ENCODE results near the gene CPLX1.

CPLX1 gene

DNA sequence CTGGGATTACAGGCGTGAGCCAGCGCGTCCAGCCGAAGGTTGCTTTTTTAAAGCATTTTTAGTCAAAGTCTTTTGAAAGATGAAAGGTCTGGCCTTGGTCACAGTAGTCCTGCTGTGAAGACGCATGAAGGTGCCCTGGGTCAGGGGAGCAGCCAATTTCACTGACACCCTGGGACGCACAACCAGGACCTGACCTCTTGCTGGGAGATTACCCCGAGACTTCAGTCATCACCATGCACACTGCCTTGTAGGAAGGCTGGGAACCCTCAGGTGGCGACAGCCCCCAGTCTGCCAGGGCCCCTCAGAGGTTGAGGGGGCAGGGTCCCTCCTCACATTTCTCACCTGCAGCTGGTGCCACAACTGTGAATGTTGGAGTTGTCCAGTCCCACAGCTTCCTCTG lies 53.2 kb downstream of the CPLX1 start:
- DNase-seq (ENCODE audit: low read depth), result no peak
- no peak overlapping the region for H3K4me3 ChIP-seq (ENCODE audit: low read length)
- TF ChIP-seq, protein P1, sequence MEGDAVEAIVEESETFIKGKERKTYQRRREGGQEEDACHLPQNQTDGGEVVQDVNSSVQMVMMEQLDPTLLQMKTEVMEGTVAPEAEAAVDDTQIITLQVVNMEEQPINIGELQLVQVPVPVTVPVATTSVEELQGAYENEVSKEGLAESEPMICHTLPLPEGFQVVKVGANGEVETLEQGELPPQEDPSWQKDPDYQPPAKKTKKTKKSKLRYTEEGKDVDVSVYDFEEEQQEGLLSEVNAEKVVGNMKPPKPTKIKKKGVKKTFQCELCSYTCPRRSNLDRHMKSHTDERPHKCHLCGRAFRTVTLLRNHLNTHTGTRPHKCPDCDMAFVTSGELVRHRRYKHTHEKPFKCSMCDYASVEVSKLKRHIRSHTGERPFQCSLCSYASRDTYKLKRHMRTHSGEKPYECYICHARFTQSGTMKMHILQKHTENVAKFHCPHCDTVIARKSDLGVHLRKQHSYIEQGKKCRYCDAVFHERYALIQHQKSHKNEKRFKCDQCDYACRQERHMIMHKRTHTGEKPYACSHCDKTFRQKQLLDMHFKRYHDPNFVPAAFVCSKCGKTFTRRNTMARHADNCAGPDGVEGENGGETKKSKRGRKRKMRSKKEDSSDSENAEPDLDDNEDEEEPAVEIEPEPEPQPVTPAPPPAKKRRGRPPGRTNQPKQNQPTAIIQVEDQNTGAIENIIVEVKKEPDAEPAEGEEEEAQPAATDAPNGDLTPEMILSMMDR (conservative IDR thresholded peaks at IDR 0.05; ENCODE audit: low read depth, low read length), result no peak

DNA sequence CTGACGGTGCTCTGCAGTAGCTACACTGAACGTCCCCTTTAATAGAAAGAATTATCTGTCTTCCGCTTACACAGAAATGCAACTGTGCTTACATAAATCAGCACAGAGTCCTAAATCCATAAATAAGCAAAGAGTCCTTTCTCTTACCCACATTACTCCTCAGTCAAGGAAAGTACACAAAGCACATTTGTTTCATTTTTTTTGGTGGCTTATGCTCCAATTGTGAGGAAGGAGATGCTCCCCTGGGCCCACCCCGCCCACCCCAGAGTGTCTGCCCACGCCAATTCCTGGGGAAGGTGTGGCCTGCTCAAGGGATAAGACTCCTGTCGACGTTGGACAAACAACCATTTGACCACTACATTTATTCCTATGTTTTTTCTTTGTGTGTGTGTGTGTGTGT lies 53.8 kb downstream of the CPLX1 start:
- H3K4me3 ChIP-seq (ENCODE audit: low read length), result no peak overlapping the region
- TF ChIP-seq, protein P1 (conservative IDR thresholded peaks at IDR 0.05; ENCODE audit: low read depth, low read length), result no peak
- DNase-seq (ENCODE audit: low read depth), result no peak

DNA sequence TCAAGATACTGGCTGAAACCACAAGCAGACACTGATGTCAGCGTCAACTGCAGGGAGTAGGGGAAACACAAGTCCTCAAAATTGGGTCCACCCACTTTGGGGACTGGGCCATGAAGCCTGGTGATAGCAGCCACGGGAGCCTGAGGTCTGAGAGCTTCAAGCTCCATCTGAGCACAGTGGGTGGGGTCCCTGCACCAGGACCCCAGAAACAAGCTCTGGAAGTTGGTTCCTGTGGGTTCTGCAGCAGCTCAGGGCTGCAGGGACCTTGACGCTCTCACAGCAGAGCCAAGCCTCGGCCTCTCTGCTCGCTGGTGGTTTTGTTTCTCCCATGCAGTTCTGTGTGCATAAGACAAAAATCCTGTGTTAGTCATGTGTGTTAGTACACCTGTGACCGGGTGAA lies 54.5 kb downstream of the CPLX1 start:
- no peak overlapping the region for H3K4me3 ChIP-seq (ENCODE audit: low read length)
- TF ChIP-seq, protein P1 (conservative IDR thresholded peaks at IDR 0.05; ENCODE audit: low read depth, low read length), result no peak
- DNase-seq (ENCODE audit: low read depth), result no peak

DNA sequence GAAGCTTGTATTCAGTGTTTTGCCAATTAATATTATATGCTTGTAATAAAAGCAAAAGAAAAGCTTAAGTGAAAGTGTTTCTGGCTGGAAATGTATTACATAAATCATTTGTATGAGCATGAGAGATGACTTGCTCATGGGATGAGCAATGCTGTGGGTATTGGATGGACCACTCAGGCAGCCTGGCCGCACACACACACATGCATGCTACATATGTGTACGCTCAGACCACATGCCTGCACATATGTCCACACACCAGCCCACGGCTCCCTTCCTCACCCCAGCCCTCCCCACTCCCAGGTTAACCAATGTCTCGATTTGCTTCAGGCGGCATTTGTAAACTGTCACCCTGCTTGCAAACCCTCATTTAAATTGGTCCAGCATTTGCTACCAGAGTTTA lies 55.9 kb downstream of the CPLX1 start:
- TF ChIP-seq, protein P1 (conservative IDR thresholded peaks at IDR 0.05; ENCODE audit: low read depth, low read length), result no peak
- DNase-seq (ENCODE audit: low read depth), result no peak
- no peak overlapping the region for H3K4me3 ChIP-seq (ENCODE audit: low read length)

DNA sequence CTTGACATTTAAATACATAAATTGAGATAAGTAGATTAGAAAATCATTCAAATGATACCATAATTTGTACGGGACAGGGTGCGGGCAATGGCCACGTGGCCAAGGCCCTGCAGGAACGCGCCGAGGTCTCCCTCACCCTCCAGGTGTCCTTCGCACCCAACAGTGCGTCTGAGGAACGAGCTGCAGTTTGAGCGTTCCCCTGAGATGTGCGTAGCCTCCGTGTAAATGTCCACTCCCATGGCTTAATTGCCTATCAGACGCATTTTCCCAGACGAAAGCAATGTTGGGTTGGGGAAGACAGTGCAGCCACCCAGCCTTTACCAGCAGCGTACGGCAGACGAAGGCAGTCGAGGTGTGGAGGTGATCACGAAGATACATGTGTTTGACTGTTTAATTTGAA lies 56.4 kb downstream of the CPLX1 start:
- no peak overlapping the region for H3K4me3 ChIP-seq (ENCODE audit: low read length)
- no peak for DNase-seq (ENCODE audit: low read depth)
- TF ChIP-seq, protein P1 (conservative IDR thresholded peaks at IDR 0.05; ENCODE audit: low read depth, low read length), result no peak

DNA sequence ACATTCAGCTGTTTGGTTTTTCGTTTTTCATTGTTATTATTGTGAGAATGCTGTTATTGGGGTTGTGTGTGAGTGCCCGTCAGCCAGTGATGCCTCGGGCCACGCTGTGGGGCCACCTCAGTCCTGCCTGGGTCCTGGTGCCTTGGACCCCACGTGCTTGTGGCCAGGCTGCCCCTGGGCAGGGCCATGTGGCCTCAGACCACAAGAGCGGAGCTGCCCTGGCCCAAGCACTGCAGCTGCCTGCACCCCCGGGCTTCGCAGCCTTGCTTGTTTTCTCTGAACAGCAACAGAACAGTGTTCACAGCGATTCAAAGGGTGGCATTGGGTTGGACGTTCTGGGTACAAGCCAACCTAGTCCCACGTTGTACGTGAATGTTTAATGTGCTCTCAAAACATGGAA lies 56.9 kb downstream of the CPLX1 start:
- TF ChIP-seq, protein P1 (conservative IDR thresholded peaks at IDR 0.05; ENCODE audit: low read depth, low read length), result no peak
- no peak for DNase-seq (ENCODE audit: low read depth)
- H3K4me3 ChIP-seq (ENCODE audit: low read length), result no peak overlapping the region

DNA sequence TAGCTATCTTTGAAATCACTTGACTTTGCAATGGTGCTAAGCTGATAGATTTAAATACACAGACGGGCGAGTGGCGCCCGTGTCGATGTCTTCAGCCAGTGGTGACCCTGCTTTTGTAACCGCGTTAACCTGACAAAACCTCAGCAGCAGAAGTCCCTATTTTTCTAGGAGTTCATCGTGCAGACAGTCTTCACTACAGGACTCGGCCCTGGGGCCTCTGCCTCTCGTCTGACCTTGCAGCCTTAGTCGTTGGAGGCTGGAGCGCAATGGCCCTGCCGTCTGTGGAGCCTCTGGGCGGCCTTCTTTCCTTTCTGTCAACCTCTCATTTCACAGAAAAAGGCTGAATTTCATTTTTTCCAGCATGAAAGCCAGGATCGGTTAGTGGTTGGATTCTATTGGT lies 57.9 kb downstream of the CPLX1 start:
- H3K4me3 ChIP-seq (ENCODE audit: low read length), result no peak overlapping the region
- TF ChIP-seq, protein P1 (conservative IDR thresholded peaks at IDR 0.05; ENCODE audit: low read depth, low read length), result no peak
- DNase-seq (ENCODE audit: low read depth), result no peak
